GM18951 (cell line): ENCODE measurements around the gene SLC2A1.

Source experiments
- POLR2A ChIP-seq: IDR thresholded peaks from 4 replicates; pipeline ENCODE4 v1.6.1; 2011; ENCODE audit warnings: mild to moderate bottlenecking; ENCODE audit not compliant: insufficient read length, insufficient read depth; ENCODE audit errors: extremely low read depth
- in situ Hi-C: fragments of 300-500 bp; cut with MboI; formaldehyde crosslinking; loops from one replicate; pipeline ENCODE4 v1.12.0; 2022; ENCODE audit warnings: low sequenced_read_pairs, mixed read lengths, inconsistent platforms; ENCODE audit not compliant: unreplicated experiment

The SLC2A1 gene

GRCh38 chr1:42930178-42931107, 28.2 kb downstream of the SLC2A1 start:
- TF ChIP-seq POLR2A = no peak
- in situ Hi-C loops = no loop called here

GRCh38 chr1:42929434-42930177, 29.1 kb downstream of the SLC2A1 start:
- in situ Hi-C loops = no loop called here
- TF ChIP-seq POLR2A = no peak

GRCh38 chr1:42928859-42929258, 29.8 kb downstream of the SLC2A1 start:
- in situ Hi-C loops = no loop called here
- TF ChIP-seq POLR2A = no peak

GRCh38 chr1:42927920-42928505, 30.7 kb downstream of the SLC2A1 start:
- no peak for TF ChIP-seq POLR2A
- in situ Hi-C loops = no loop called here

- TF ChIP-seq POLR2A = no peak
- in situ Hi-C loops = no loop called here
Measured at GRCh38 chr1:42927274-42927841, 31.3 kb downstream of the SLC2A1 start.

- in situ Hi-C loops = no loop called here
- no peak for TF ChIP-seq POLR2A
Measured at GRCh38 chr1:42926879-42927242, 31.8 kb downstream of the SLC2A1 start.

GRCh38 chr1:42926235-42926878, 32.3 kb downstream of the SLC2A1 start:
- in situ Hi-C loops = no loop called here
- TF ChIP-seq POLR2A = no peak

- no peak for TF ChIP-seq POLR2A
- in situ Hi-C loops = no loop called here
Measured at GRCh38 chr1:42924851-42925760, 33.6 kb downstream of the SLC2A1 start.

GRCh38 chr1:42924082-42924850, 34.4 kb downstream of the SLC2A1 start:
- peak; percentile 90 for TF ChIP-seq POLR2A
- in situ Hi-C loops = no loop called here

GRCh38 chr1:42923367-42924081, 35.1 kb downstream of the SLC2A1 start:
- in situ Hi-C loops = no loop called here
- TF ChIP-seq POLR2A = no peak
